ENCODE measurements around the gene UBE2F. TPM values are rescaled to one million over a fixed set of nuclear protein-coding genes. Genes with fewer than 3 reads are reported as not detected.

Gene UBE2F
- total RNA-seq, 2 experiments from 2014 or later = 96.5 to 99.5 TPM

- TF ChIP-seq CTCF (IDR thresholded peaks at IDR 0.05) = no peak
- ATAC-seq = no peak
- Mint-ChIP-seq H3K4me3 (no peak overlapping the region), H3K27ac (peak overlapping the region; percentile 21), H3K36me3 (ENCODE audit: low read depth) (peaks cover 60% of the 10 kb centered on the region), H3K9me3 (no peaks in the 10 kb centered on the region), H3K4me1 (ENCODE audit: low read depth) (peaks cover 75% of the 10 kb centered on the region), H3K27me3 (no peaks in the 10 kb centered on the region)
- intact Hi-C loops (cut with micrococcal nuclease) = loop anchor here (10.0 kb wide), 1 partner anchor 82 kb away; no protein-coding TSS in a partner anchor
- POLR2A ChIA-PET = interaction anchor here (0.7 kb wide), 1 partner anchor 82 kb away, joined by 3 read pairs; no protein-coding TSS in a partner anchor
- no peak for DNase-seq
- CTCF ChIA-PET = interaction anchor here (0.7 to 0.9 kb wide), 2 partner anchors 8 to 30 kb away, joined by 3 to 4 read pairs; no protein-coding TSS in a partner anchor
These were observed 39.7 kb downstream of the UBE2F start for GRCh38 chr2:238006510-238006909.

DNA sequence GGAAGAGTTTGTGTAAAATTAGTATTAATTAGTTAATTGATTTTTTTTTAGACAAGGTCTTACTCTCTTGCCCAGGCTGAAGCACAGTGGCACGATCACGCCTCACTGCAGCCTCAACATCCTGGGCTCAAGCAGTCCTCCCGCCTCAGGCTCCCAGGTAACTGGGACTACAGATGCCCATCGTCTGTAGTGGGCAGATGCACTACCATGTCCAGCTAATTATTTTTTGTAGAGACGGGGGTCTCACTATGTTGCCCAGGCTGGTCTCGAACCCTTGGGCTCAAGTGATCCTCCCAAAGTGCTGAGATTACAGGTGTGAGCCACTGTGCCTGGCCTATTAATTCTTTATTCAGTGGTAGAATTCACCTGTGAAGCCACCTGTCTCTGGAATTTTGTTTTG lies 41.1 kb downstream of the UBE2F start:
- no peak for TF ChIP-seq CTCF (IDR thresholded peaks at IDR 0.05)
- Mint-ChIP-seq H3K4me3 (no peak overlapping the region), H3K9me3 (no peaks in the 10 kb centered on the region), H3K27ac (no peak overlapping the region), H3K4me1 (ENCODE audit: low read depth) (peaks cover 67% of the 10 kb centered on the region), H3K36me3 (ENCODE audit: low read depth) (peaks cover 60% of the 10 kb centered on the region), H3K27me3 (no peaks in the 10 kb centered on the region)
- no peak for ATAC-seq
- no peak for DNase-seq
- ChIA-PET POLR2A (interaction anchor here (0.6 to 1.1 kb wide), 2 partner anchors 24 to 33 kb away, joined by 3 read pairs; no protein-coding TSS in a partner anchor), CTCF (no interaction called here)
- intact Hi-C loops (cut with micrococcal nuclease) = loop anchor here (10.0 kb wide), 1 partner anchor 83 kb away; no protein-coding TSS in a partner anchor

DNA sequence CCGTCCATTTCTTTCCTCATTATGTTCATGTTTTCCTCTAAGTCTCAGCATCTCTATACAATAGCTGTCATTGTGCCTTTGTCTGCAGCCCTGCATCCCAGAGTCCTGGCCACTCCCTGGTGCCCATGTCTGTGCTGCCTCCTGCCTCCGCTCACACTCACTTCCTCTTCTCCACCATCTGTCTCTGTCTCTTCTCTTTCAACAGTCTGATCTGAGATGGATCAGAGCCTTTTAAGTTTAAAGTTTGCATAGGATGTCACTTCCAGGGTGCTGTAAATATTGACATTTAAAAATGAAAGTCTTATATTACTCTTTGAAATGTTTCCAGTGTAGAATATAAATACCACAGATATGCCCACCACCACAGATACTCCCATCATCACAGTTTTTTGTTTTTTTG lies 42.7 kb downstream of the UBE2F start:
- no peaks in the 10 kb centered on the region for H3K9me3 Mint-ChIP-seq
- ATAC-seq = peak; percentile 68
- peaks cover 52% of the 10 kb centered on the region for H3K36me3 Mint-ChIP-seq (ENCODE audit: low read depth)
- peak overlapping the region; percentile 93 for H3K27ac Mint-ChIP-seq
- ChIA-PET CTCF (interaction anchor here (1.5 kb wide), 2 partner anchors 15 to 29 kb away, joined by 3 to 5 read pairs; no protein-coding TSS in a partner anchor), POLR2A (interaction anchor here (1.2 to 1.5 kb wide), 2 partner anchors 11 to 29 kb away, joined by 3 to 4 read pairs; no protein-coding TSS in a partner anchor)
- no peak for DNase-seq
- intact Hi-C loops (cut with micrococcal nuclease) = loop anchor here (10.0 kb wide), 1 partner anchor 85 kb away; no protein-coding TSS in a partner anchor
- no peaks in the 10 kb centered on the region for H3K27me3 Mint-ChIP-seq
- TF ChIP-seq CTCF (IDR thresholded peaks at IDR 0.05) = no peak
- H3K4me3 Mint-ChIP-seq = peak overlapping the region; percentile 46
- peaks cover 57% of the 10 kb centered on the region for H3K4me1 Mint-ChIP-seq (ENCODE audit: low read depth)

- Mint-ChIP-seq H3K36me3 (ENCODE audit: low read depth) (peaks cover 44% of the 10 kb centered on the region), H3K27ac (peak overlapping the region; percentile 66), H3K27me3 (no peaks in the 10 kb centered on the region), H3K4me3 (no peak overlapping the region), H3K9me3 (no peaks in the 10 kb centered on the region), H3K4me1 (ENCODE audit: low read depth) (peaks cover 52% of the 10 kb centered on the region)
- CTCF ChIA-PET = no interaction called here
- no peak for TF ChIP-seq CTCF (IDR thresholded peaks at IDR 0.05)
- intact Hi-C loops (cut with micrococcal nuclease) = no loop called here
- DNase-seq (no peak), ATAC-seq (no peak)
- POLR2A ChIA-PET = interaction anchor here (1.5 kb wide), 1 partner anchor 30 kb away, joined by 3 read pairs; no protein-coding TSS in a partner anchor
These were observed 43.8 kb downstream of the UBE2F start for GRCh38 chr2:238010572-238010971.

DNA sequence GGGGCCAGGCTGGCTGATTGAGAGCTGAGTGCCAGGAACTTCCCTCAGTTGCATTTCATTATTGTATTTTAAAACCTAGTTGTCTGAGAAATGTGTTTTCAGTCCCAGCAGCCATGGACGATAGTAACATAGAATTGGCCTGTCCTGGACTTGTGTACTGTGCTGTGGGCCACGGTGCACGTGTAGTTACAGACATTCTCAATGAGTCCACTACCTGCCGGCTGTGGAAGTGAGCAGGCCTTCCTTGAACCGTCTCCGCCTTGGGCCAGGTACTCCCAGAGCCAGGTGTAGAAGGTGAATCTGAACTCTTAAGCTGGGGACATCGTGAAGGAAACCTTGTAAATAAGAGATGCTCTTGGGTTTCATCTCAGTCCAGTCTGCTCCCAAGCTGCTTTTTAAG lies 47.0 kb downstream of the UBE2F start:
- peaks cover 40% of the 10 kb centered on the region for H3K4me1 Mint-ChIP-seq (ENCODE audit: low read depth)
- no peaks in the 10 kb centered on the region for H3K9me3 Mint-ChIP-seq
- CTCF ChIA-PET = interaction anchor here (0.6 to 1.0 kb wide), 2 partner anchors 15 to 46 kb away, joined by 3 read pairs; no protein-coding TSS in a partner anchor
- H3K27ac Mint-ChIP-seq = no peak overlapping the region
- ATAC-seq (no peak), DNase-seq (no peak)
- H3K4me3 Mint-ChIP-seq = no peak overlapping the region
- TF ChIP-seq CTCF (IDR thresholded peaks at IDR 0.05) = no peak
- POLR2A ChIA-PET = interaction anchor here (0.6 kb wide), 1 partner anchor 340 kb away, joined by 3 read pairs; no protein-coding TSS in a partner anchor
- H3K27me3 Mint-ChIP-seq = no peaks in the 10 kb centered on the region
- H3K36me3 Mint-ChIP-seq (ENCODE audit: low read depth) = peaks cover 37% of the 10 kb centered on the region
- intact Hi-C loops (cut with micrococcal nuclease) = no loop called here
